Embryonic facial prominence (tissue), 1 donor: ENCODE data around the gene MTMR8.

Experiments
- DNase-seq: peaks from one replicate; pipeline ENCODE4 v3.0.0-alpha.2; 2016; ENCODE audit errors: extremely low spot score

The MTMR8 gene

GRCh38 chrX:64306712-64307111, 88.5 kb downstream of the MTMR8 start:
- no peak for DNase-seq

DNA sequence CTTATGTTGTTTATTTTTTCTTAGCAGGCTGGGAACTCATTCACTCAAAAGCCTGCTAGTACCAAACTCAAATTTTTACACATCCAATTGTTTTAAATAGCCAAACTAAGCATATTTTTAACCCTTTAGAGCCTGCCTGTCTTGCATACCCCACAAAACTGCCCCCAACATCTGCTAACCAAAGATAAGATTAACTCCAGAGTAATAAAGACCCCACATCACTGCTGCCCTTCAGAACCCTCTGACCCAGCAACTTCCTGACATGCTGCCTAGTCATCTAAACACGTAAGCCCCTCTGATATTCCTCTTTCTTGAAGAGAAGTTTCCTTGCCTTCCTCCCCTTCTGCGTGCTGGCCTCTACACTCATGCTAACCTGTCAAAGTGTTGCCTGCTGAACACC, 104.1 kb downstream of the MTMR8 start:
- no peak for DNase-seq

DNA sequence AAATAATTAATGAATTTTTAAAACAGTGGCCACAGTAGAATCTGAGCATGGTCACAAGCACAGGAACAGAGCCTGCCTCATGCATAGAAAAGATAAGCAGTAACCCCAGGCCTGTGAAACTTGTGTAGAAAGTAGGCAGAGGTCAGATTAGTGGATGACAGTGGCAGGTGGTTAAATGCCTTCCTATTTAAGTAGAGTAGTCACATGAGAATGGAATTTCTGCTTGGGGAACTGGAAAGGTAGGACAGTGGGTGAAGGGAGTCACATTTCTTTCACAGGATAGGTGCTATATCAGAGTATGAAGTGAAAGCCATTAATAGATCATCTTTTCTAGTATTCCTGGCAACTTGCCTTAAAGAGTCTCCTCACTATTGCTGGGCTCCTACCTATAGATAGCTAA, 130.0 kb downstream of the MTMR8 start:
- DNase-seq, result no peak

DNA sequence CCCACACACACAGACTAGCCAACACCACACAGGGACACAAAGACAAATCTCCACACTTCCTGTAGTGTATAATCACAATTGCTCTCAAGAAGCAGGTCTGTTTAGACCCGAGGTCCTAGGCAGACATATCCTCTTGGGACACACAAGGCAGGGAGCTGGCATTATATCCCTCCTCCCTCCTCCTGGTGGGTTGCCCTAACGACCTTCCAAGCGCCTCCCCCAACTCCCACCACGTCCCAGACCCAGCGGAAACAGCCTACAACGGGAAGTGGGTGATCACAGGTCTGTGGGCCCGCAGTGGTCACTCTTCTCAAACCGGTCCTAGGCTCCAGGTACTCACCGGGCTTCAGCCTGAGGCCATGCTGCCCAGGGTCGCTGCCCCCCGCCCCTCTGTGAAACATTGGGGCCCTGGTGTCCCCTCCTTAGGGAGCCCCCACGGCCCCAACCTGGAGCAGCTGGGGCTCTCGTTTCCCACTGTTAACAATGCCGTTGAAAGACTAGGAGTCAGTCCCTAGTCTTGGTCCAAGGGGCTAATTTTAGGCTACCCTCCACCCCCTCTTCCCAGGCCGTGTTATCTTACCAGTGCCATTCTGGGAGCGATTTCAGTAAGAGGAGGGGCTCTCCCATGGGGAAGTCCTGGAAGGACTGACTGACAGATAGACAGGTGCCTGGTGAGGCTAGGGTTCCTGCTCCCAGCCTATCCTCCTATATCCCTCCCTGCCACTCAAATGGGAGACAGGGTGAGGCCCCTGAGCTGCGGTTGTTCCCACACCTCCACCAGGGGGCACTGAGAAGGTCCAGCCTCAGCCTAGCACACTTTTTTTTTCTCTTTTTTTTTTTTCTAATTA, 164.9 kb downstream of the MTMR8 start, which contains the start of gene ASB12:
TSS of gene ASB12 (minus strand) at position 485 of the 848 bp plus-strand sequence. CDS start 4,957 bp downstream, outside the sequence.
- no peak for DNase-seq

DNA sequence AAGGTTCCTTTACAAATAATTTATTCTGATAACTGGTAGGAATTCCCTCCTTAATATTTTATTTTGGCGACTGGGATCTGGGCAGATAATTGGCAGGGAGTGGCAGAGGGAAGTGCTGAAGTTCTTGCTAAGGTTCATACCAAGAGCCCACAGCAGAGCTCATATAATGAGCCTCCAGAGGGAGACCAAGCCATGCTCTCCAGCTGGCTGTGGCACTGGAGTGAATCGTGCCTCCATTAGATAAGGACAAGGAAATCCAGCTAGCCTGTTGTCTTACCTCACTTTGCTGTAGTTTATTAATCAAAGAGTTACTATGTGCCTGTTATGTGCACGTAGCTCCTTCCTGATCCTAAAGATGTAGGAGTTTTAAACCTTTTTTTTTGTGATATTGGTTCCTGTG, 166.1 kb downstream of the MTMR8 start:
- DNase-seq, result no peak
